Cardiac muscle cell (in vitro differentiated cells and primary cell): Measurements from ENCODE around the gene SKIDA1. TPM values are rescaled to one million over a fixed set of nuclear protein-coding genes. Genes with fewer than 3 reads are reported as not detected.

ENCODE experiments used
- DNase-seq, 2 donors: peaks; one replicate each; pipeline versions ENCODE4 v3.0.0 to v3.0.0-alpha.2; 2010 to 2017; ENCODE audit warnings: low read depth in 1 of 2, low spot score in 1 of 2
- H3K27ac ChIP-seq: fragments of 200-600 bp; sonication (generic); 2 replicates; pipeline ENCODE4 v1.5.1; 2016
- H3K27me3 ChIP-seq: fragments of 200-600 bp; sonication (generic); 2 replicates; pipeline ENCODE4 v1.6.0; 2016; ENCODE audit warnings: control low read depth
- H3K36me3 ChIP-seq: fragments of 200-600 bp; sonication (generic); 2 replicates; pipeline ENCODE4 v1.5.1; 2016; ENCODE audit warnings: control low read depth
- H3K4me1 ChIP-seq: fragments of 200-600 bp; sonication (generic); 2 replicates; pipeline ENCODE4 v1.8.1; 2017; ENCODE audit warnings: low read depth, mild to moderate bottlenecking, mixed run types
- H3K4me3 ChIP-seq: fragments of 200-600 bp; sonication (generic); 2 replicates; pipeline ENCODE4 v1.5.1; 2016; ENCODE audit warnings: mild to moderate bottlenecking
- H3K9me3 ChIP-seq: fragments of 200-600 bp; sonication (generic); 2 replicates; pipeline ENCODE4 v1.5.1; 2017; ENCODE audit warnings: low read depth, mild to moderate bottlenecking, control low read depth
- polyA plus RNA-seq: library from polyadenylated mRNA; unstranded; fragments of >200 nt; fragmentation: Nextera tagmentation; extraction: Ambion mirVana; gene quantifications from 2 replicates; pipeline ENCODE4 v1.2.1, GENCODE V29; 2016
- total RNA-seq: library from RNA; depleted of rRNA; stranded (reverse); fragments of >200 nt; gene quantifications from 2 replicates; pipeline ENCODE4 v1.2.3, GENCODE V29; 2016
- TF ChIP-seq, protein P1 (sequence below): IDR thresholded peaks from 2 replicates; pipeline ENCODE4 v1.5.1; 2012; ENCODE audit warnings: low read depth, mild to moderate bottlenecking, low read length

The SKIDA1 gene
- total and polyA plus RNA-seq, 2 experiments from 2014 or later, result 4.3 to 62.4 TPM

- Histone ChIP-seq H3K4me1 (no peaks in the 10 kb centered on the region), H3K27me3 (no peaks in the 10 kb centered on the region), H3K9me3 (no peaks in the 10 kb centered on the region), H3K27ac (no peak overlapping the region), H3K4me3 (no peak overlapping the region), H3K36me3 (no peaks in the 10 kb centered on the region)
- TF ChIP-seq, protein P1, sequence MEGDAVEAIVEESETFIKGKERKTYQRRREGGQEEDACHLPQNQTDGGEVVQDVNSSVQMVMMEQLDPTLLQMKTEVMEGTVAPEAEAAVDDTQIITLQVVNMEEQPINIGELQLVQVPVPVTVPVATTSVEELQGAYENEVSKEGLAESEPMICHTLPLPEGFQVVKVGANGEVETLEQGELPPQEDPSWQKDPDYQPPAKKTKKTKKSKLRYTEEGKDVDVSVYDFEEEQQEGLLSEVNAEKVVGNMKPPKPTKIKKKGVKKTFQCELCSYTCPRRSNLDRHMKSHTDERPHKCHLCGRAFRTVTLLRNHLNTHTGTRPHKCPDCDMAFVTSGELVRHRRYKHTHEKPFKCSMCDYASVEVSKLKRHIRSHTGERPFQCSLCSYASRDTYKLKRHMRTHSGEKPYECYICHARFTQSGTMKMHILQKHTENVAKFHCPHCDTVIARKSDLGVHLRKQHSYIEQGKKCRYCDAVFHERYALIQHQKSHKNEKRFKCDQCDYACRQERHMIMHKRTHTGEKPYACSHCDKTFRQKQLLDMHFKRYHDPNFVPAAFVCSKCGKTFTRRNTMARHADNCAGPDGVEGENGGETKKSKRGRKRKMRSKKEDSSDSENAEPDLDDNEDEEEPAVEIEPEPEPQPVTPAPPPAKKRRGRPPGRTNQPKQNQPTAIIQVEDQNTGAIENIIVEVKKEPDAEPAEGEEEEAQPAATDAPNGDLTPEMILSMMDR, result no peak
- DNase-seq, result no peak
These were observed 42.7 kb downstream of the SKIDA1 start for GRCh38 chr10:21482821-21483220.

DNA sequence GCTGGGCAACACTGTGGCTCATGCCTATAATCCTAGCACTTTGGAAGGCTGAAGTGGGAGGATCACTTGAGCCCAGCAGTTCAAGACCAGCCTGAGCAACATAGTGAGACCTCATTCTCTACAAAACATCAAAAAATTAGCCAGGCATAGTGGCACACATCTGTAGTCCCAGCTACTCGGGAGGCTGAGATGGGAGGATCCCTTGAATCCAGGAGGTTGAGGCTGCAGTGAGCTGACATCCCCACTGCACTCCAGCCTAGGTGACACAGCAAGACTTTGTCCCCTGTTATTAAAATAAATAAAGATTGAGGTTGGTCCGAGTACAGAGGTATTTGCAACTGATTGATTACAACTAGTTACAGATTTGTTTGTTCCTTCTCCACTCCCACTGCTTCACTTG, 44.1 kb downstream of the SKIDA1 start:
- Histone ChIP-seq H3K4me3 (no peak overlapping the region), H3K27ac (no peak overlapping the region), H3K27me3 (no peaks in the 10 kb centered on the region), H3K9me3 (no peaks in the 10 kb centered on the region), H3K4me1 (no peaks in the 10 kb centered on the region), H3K36me3 (no peaks in the 10 kb centered on the region)
- DNase-seq, result no peak
- TF ChIP-seq, protein P1, result no peak

GRCh38 chr10:21479570-21480315, 45.7 kb downstream of the SKIDA1 start:
- Histone ChIP-seq H3K27ac (no peak overlapping the region), H3K4me3 (no peak overlapping the region), H3K4me1 (no peaks in the 10 kb centered on the region), H3K36me3 (no peaks in the 10 kb centered on the region), H3K27me3 (no peaks in the 10 kb centered on the region), H3K9me3 (no peaks in the 10 kb centered on the region)
- TF ChIP-seq, protein P1, result no peak
- peak in 1 of 2 donors; percentile 10 for DNase-seq

DNA sequence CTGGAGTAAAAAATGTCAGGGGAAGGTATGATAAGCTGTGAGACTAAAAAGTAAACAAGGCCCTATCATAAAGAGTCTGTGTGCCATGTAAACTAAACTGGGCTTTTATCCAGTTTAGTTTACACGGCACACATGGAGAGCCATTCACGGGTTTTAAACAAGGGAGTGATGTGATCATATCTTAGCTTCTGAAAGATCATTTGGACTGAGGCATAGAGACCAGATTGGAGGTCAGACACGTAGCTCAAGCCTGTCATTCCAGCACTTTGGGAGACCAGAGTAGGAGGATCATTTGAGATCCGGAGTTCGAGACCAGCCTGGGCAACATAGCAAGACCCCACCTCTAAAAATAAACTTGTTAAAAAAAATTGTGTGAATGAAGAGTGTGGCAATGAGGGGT, 50.1 kb downstream of the SKIDA1 start:
- Histone ChIP-seq H3K27me3 (no peaks in the 10 kb centered on the region), H3K4me1 (no peaks in the 10 kb centered on the region), H3K9me3 (no peaks in the 10 kb centered on the region), H3K27ac (no peak overlapping the region), H3K36me3 (no peaks in the 10 kb centered on the region), H3K4me3 (no peak overlapping the region)
- TF ChIP-seq, protein P1, result no peak
- no peak for DNase-seq

GRCh38 chr10:21473541-21473940, 51.9 kb downstream of the SKIDA1 start:
- Histone ChIP-seq H3K27me3 (no peaks in the 10 kb centered on the region), H3K27ac (no peak overlapping the region), H3K4me1 (no peaks in the 10 kb centered on the region), H3K36me3 (no peaks in the 10 kb centered on the region), H3K4me3 (no peak overlapping the region), H3K9me3 (no peaks in the 10 kb centered on the region)
- DNase-seq, result no peak
- TF ChIP-seq, protein P1, result no peak
